DND-41 (cell line): ENCODE results near the gene SLC12A4.

ENCODE experiments used
- CTCF ChIP-seq: IDR thresholded peaks from 2 replicates; pipeline ENCODE4 v1.5.1; 2012; ENCODE audit warnings: borderline replicate concordance, low read length, moderate library complexity, mild to moderate bottlenecking; ENCODE audit not compliant: poor library complexity, severe bottlenecking; ENCODE audit errors: extremely low read depth
- EZH2 ChIP-seq: IDR thresholded peaks from 3 replicates; pipeline ENCODE4 v1.6.1; 2012; ENCODE audit warnings: borderline replicate concordance, low read depth, mild to moderate bottlenecking, moderate library complexity, low read length, inconsistent platforms; ENCODE audit not compliant: severe bottlenecking

DNA sequence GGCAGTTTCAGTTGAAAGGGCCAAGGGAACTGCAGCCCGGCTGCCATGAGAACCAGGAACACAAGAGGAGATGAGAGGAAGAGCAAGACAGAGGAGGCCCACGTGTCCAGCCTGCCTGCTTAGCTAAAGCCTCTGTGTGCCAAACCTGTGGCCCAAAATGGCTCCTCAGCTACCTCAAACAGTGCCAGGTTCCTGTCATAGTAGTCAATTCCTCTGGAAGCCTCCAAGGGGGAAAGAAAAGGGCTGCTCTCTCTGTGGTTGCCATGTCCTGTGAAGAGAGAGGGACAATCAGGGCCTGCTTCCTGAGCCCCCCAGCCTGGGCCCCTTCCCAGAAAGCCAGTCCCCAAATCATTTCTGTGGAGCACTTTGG lies 5.2 kb downstream of the SLC12A4 start:
- TF ChIP-seq CTCF (no peak), EZH2 (no peak)
